Activated gamma-delta T cell treated with anti-CD3 and anti-CD28 coated beads, Interleukin-2, amount 50 U/mL, for 16 hours (primary cell): ENCODE measurements around the gene CRYL1.
A peak's percentile ranks its signal among the peaks of the same experiment; 100 is the strongest.

Experiments
- DNase-seq: peaks from one replicate; pipeline ENCODE4 v3.0.0-alpha.2; 2020; ENCODE audit warnings: low read depth

Gene CRYL1

DNA sequence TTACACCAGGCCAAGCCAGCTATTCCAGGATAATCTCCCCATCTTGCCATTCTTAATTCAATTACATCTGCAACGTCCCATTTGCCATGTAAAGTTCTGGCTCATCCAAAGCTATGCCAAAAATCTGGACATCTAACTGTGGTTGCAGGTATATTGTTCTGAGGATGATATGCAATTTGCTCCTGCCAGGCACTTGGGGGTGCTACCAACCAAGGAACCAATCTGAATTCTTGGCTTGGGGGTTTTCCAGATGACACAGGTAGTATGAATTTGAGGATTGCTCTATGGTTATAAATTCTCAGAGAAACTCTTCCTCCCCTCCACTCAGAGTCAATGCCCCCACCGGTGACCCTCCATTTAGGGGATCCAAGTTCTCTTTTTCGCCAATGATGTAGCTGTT, 33.0 kb downstream of the CRYL1 start:
- no peak for DNase-seq

DNA sequence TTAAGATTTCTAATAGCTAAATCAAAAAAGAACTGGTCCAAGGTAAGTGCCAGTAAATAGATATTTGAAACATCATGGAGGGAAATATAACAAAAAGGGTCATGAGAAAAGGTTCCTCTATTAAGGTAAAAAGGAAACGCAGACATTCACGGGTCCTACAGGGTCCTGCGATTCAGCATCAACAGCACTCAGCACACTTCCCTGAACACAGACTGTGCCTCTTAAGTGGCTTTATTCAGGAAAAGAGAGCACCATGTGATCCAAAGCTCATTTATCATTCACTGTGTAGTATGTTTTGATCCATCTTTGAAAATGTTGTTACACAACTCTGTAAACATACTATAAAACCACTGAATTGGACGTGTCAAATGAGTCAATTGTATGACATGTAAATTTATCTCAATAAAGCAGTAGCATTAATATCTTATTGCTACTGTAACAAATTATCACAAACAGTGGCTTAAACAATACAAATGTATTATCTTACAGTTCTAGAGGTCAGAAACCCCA, 33.7 kb downstream of the CRYL1 start:
- no peak for DNase-seq

DNA sequence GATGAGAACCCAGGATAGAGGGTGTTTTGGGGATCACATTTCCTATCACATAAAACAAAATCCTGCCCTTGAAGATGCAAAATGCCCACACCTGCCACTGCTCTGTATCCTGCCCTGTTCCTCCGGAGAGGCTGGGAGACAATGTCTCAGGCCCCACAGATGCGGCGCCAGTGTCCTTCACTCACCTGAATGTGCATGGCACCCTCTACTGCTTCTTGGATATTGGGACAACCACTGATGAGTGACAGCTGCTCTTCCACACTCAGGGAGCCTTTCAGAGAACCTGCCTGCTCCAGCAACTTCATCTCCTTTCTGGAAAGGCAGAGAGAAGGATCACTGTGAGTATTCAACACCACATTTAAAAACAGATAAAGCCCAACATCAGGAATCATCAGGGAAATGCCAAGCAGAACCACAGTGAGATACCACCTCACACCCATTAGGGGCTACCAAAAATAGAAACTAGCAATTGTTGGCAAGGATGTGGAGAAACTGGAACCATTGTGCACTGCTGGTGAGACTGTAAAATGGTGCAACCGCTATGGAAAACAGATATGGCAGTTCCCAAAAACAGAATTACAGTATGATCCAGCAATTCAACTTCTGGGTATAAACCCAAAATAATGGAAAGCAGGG, 36.4 kb downstream of the CRYL1 start:
- no peak for DNase-seq

DNA sequence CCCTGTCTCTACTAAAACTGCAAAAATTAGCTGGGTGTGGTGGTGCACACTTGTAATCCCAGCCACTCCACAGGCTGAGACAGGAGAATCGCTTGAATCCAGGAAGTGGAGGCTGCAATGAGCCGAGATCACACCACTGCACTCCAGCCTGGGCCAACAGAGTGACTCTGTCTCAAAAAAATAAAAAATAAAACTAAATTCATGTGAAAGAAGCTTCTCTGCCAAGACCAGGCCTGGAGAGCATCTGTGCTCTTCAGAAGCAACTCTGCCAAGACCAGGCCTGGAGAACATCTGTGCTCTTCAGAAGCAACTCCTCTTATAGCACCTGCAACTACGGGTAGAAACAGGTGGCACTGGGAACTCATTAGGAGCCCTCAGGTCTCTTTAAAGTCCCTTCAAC, 37.7 kb downstream of the CRYL1 start:
- no peak for DNase-seq

DNA sequence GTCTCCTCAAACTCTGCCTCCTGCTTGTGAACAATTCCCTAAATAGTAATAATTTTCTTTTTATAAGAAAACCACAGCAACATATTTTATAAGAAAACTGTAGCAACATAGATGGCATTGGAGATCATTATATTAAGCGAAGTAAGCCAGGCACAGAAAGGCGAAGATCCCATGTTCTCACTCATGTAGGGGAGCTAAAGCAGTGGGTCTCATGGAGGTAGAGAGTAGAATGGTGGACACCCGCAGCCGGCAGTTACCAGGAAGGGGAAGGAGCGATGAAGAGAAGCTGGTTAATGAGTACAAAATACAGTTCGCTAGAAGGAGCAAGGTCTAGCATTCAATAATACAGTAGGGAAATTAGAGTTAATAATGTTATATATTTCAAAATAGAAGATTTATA, 42.9 kb downstream of the CRYL1 start:
- no peak for DNase-seq

DNA sequence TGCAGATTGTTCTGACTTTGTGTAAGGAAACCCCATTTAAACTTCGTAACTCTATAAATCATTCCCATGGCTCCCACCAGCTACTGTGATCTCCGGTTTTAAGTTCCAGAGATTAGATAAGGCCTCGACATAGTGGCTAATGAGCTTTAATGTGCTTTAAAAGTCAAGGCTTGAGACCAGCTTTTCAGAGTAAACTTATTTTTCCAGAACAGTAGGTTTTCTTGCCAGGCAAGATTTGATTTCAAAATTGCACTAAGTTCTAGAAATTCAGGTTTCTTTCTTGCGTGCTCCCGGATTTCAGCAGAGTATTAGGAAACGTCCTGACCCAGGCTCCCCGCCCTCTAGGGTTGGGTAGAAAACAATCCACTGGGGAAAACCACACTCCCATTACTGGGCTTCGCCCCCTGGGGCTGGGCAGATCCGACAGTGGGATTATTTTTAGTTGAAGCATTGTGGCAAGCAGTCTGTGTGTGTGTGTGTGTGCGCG, 43.3 kb downstream of the CRYL1 start:
- no peak for DNase-seq

DNA sequence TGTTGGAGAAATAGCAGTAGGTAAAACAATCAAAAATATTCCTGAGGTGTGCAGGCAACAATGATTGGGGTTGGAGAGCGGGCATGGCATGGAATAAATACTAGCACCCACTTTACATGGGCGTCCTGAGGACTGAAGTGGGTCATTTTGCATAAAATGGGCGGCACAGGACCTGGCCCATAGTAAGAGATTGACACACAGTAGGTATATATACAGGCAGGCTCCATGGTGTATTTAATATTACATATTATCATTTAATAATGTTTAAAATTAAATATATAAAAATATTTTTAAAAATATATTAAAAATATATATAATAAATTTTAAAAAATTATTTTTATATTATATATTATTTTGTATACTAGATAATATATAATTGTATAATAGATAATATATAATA, 48.3 kb downstream of the CRYL1 start:
- no peak for DNase-seq

DNA sequence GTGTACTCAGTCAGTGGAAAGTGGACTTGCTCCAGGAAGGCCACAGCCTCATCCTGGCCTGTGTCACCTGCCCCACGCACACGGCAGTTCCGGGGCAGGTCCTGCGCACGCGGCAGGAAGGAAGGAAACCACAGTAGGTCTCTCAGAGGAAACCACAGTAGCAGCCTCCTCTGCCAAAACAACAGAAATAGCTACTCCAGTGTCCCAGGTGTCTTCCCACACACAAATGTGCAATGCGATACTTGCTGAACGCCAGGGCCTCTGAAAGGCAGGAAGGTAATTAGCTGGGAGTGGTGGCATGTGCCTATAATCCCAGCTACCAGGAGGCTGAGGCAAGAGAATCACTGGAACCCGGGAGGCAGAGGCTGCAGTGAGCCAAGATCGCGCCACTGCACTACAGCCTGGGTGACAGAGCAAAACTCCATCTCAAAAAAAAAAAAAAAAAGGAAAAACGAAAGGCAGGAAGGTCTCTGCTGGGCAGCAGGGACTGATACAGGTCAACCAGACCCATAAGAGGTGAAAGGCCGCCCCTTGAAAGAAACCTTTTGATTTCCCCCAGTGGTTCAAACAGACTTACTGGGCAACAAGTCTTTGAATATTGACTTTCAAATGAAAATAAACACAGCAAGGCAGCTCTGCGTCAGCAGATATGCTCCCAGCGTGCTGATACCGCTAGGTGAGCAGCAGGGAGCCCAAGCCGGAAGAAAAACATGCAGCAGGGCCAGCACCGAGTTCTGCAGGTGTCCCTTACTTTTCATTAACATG, 49.5 kb downstream of the CRYL1 start:
- peak; percentile 32 for DNase-seq

DNA sequence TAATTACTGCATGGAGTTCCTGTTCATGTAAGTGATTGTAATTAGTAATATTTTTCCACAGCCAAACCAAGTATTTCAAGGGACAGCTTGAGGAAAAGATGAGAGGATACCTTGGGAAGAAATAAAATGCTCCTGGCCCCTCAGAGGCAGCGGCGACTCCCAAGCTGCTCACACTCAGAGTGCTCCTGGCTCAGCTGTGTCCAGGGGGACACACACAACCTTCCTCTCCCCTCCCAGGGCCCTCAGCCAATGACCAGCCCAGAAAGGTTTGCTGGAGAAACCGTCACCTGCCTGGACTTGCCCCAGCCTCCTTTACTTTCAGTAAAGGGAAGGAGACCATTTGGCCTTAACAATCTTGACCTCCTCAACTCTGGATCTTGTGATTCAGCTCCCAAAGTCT, 51.1 kb downstream of the CRYL1 start:
- no peak for DNase-seq

DNA sequence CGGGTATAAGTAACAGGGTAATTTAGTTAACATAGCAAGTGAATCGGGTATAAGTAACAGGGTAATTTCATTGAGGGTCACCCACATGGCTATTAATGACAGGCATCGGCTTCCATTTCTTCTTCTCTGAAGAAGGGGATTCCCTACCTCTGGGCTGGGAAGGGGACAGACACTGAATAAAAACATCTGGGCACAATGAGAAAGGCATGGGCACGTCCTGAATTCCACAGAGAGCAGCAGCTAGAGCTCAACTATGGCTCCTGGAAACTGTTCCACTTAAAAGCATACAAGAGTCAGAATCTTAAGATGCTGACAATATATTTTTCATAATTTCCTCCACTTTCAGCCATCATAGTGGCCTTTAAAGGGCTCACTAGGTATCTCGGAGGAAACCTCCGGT, 51.8 kb downstream of the CRYL1 start:
- no peak for DNase-seq

DNA sequence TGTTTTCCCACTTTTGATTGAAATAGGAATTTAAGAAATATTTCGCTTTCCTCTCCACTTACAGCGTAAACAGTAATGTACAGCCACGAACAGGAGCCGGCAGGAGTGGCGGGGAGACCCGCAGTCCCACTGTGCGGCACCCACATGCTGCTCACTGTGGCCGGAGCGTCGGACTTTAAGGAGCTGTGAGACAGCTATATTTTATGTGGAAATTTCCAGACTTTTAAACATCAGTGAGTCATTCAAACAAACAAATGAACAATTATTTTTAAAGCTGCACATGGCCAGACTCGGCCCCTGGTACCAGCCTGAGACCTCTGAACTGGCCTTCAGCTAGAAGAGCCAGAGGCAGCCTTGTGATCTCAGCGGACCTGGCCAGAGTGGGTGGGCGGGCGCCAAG, 52.5 kb downstream of the CRYL1 start:
- DNase-seq: no peak

DNA sequence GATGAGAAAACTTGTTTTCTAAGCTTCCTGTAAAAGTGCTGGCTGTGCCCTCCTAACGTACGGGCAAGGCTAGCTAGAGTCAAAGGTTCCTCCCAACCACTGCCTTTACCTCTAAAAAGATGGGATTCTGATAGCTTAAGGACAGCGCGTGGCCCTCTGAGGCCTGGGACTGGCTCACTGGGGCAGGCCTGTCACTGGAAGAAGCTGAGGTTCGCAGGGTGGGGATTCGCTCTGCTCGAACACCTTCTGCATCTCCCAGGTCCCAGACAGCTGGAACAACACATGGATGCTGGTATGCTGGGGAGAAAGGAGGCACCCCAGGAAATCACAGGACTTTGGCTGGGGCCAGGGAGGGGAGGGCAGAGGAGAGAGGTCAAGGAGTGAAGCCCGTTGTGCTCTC, 53.1 kb downstream of the CRYL1 start:
- DNase-seq: no peak

DNA sequence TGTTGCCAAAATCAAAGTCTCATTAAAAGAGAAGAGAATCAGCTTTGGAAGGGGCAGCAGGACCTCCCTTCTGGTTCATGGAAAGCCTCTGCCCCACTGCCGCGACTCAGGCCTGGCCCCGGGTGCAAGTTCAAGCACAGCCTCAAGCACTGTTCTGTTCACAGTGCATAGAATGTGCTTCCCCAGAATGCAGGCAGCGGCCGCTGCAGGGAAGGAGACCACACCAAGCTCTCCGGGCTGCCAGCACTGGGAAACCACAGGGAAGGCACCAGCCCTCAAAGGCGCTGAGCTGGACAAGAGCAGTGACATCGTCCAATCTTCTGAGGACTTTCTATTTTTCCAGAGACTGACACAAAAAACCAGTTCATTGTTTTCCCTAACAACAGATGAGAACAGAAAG, 55.5 kb downstream of the CRYL1 start:
- no peak for DNase-seq

DNA sequence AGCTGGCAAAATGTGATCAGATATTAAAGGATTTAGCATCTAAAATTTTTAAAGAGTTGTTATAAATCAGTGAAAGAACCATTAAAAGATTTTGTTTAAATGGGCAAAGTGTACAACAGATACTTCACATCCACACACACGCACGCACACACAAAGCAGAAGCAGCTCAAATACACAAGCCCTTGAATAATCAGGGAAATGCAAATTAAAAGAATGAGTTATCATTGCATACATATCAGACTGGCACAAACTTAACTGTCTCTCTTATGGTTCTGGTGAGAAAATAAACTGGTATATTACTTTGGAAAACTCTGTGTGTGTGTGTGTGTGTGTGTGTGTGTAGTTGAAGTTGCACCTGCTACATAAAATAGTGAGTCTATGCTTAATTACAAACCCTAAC, 59.3 kb downstream of the CRYL1 start:
- no peak for DNase-seq

DNA sequence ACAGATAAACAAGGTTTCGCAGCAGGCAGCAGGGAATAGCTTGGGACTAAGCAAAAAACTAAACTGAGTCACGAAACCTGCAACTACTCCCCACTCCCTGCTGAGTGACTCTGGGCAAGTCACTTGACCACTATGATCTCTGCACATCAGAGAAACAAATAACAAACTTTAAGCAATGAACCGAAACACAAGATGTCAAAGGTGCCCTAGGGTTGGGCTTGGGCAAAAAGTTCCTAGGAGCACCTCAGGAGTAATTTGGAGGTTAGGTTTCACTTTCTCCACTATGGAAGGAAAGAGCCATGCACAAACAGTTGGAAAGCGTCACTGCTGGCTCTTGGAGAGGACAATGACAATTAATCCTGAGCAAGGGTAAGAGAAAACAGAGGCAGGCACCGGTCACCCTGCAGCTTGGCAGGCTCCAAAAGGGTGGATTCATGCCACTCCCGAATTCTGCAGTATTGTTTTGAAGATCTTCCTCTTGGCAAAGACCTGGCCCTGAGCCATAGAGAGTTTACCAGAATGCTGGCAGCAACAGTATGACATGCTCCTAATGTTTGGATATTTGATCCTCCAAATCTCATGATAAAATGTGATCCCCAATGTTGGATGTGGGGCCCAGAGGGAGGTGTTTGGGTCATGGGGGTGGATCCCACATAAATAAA, 60.3 kb downstream of the CRYL1 start:
- DNase-seq: no peak

DNA sequence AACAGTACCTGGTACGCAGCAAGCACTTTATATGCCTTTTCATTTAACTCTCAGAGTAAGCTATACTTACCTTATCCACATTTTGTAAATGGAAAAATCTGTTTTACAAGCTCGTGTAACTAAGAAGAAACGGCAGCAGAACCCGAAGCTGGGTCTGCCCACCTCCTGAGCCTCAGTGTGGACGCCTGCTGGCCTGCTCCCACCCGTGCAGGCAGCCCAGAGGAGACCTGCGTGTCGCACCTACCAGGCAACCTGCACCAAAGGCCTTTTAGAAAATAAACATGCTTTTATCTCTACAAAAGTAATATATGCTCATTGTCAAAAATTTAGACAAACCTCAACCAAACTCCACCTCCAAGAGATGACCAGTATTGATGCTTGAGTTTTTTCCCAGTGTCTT, 62.7 kb downstream of the CRYL1 start:
- DNase-seq: no peak

DNA sequence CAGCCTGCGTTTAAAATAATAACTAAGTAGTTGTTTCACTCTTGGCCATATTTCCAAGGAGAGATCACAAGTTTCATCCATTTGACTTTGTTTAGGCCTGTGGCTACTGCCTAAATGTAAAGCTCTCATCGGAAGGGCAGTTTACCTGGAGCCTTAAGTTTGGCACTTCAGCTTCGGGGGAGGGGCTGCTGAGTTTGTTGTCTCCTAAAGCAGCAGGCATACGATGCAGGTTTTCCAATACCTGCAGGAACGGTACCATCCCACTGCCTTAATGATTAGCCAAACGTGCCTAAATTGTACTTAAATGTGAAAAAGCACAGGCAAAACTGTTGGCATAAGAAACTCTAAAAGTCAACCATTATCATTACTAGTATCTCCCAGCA, 63.1 kb downstream of the CRYL1 start:
- DNase-seq: no peak

DNA sequence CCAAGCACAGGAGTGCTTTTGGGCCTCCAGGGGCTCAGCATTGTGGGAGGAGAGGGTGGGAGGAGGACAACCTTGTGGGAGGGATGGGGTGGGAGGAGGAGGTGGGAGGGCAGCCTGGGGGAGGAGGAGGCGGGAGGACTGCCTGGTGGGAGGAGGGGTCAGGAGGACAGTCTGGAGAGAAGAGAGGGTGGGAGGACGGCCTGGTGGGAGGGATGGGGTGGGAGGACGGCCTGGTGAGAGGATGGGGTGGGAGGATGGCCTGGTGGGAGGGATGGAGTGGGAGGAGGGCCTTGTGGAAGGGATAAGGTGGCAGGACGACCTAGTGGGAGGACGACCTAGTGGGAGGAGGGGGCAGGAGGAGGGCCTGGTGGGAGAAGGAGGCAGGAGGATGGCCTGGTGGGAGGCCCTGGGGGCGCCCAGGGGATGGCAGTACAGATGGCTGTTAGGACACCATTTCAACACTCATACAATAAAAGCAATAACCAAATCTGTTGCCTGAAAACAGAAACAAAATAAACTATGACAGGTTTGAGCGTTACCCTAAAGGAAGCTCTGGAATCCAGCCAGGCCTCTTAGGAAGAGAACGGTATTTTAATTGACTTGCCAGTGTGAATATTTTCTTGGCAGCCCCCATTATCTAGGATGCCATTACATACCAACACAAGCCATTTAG, 63.7 kb downstream of the CRYL1 start:
- no peak for DNase-seq

DNA sequence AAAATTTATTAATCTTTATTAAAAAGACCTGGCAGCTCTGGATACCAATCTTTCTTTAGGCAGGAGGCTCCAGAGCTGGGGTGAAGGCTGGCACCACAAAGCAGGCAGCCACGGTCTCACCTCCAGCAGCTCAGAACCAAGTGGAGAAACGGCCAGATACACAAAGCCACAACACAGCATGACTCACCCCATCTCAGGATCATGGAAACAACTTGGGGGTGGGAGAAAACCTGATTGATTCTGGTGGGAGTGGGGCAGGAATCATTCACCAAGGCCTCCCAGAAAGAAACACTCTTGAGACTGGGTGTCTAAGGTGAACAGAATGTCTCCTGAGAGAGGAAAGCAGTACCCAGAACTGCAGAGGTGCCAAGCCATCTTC, 64.2 kb downstream of the CRYL1 start:
- DNase-seq: no peak

DNA sequence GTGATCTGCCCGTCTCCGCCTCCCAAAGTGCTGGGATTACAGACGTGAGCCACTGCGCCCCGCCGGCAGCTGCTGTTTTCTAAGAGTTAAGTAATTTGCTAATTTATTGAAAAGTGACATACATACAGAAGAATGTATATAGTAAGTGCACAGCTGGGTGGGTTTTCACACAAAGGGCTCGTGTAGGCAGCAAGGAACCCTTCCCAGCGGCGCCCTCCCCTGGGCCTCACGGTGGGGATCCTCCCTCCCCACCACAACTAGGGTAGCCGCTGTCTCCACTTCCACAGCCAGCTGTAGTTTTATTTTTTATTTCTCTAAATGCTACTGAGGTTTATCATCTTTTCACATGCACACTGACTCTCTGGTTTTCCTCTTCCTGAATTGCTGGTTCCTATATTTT, 64.9 kb downstream of the CRYL1 start:
- no peak for DNase-seq

DNA sequence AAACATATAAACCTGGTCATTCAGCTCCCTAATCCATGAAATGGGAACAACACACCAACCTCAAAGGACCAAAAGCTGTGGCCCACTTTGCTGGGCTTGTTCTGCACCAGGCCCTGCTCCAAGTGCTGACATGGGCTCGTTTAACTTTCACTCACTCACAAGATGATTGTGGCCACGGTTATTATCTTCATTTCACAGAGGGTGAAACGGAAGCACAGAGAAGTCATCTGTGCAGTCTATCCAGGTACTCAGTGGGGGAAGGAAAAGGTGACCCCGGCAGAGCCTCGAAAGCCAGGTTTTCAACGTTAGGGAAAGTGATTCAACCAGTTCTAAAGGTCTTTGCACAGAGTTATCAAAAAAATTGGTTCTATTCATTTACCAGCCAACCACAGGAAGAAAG, 68.0 kb downstream of the CRYL1 start:
- DNase-seq: no peak

DNA sequence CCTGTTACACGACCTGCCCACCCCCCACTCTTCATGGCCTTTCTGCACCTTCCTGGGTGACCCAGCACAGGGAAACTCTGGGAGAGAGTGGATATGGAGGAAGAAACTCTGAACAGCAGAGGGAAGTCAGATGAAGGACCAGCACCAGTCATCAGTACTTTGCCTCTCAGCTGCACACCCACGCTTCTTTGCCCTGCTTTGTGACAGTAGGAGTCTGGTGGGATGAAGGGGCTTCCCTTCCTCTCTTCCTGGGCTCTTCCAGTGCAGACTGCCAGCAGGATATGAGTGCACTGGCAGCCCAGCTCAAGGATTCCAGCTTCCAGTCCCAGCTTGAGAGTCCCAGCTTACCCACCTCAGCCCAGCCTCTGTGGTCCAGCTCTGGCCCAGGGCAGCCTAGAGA, 68.9 kb downstream of the CRYL1 start:
- DNase-seq: no peak

DNA sequence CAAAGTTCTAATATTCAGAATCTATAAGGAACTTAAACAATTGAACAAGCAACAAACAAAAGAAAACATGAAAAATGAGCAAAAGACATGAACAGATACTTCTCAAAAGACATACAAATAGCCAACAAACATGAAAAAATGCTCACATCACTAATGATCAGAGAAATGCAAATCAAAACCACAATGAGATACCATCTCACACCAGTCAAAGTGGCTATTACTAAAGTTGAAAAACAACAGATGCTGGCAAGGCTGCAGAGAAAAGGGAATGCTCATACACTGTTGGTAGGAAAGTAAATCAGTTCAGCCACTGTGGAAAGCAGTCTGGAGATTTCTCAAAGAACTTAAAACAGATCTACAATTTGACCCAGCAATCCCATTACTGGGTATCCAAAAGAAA, 74.3 kb downstream of the CRYL1 start:
- DNase-seq: no peak
